HEK293T (cell line): ENCODE measurements around the gene AKAP7.

Experiments
- HDGF ChIP-seq: fragments of 450-650 bp; IDR thresholded peaks from 2 replicates; pipeline ENCODE4 v1.6.1; 2017; ENCODE audit warnings: antibody characterized with exemption, borderline replicate concordance
- SP1 ChIP-seq: fragments of 450-650 bp; IDR thresholded peaks from 2 replicates; pipeline ENCODE4 v1.6.1; 2017
- TARDBP ChIP-seq: fragments of 450-650 bp; IDR thresholded peaks from 2 replicates; pipeline ENCODE4 v1.6.1; 2016
- ZNF384 ChIP-seq: fragments of 450-650 bp; IDR thresholded peaks from 2 replicates; pipeline ENCODE4 v1.6.1; 2016

DNA sequence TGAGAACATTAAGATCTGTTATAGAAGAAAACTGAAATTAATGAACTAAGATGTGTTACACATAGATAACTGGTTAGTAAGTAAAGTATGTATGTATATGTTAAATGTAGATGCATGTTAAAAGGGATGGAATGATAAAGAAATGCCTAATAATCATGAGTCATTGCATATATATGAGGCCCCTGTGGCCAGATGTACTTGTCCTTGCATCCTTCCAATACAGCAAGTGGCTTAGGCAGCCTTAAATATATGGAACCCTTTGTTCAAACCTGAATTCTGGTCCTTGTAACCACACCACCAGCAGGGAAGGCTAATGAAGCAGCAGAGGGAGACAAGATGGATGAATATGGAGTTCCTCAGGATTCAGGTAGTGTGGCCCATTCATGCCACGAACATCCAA is 9.8 kb upstream of the AKAP7 start:
- no peak for TF ChIP-seq ZNF384
- TF ChIP-seq TARDBP: no peak
- no peak for TF ChIP-seq HDGF
- no peak for TF ChIP-seq SP1
